Measurements from ENCODE around the gene MPZL3. TPM values are rescaled to one million over a fixed set of nuclear protein-coding genes. Genes with fewer than 3 reads are reported as not detected.

The MPZL3 gene
- total RNA-seq, 1 donor from 2014 or later: 7.4 TPM

DNA sequence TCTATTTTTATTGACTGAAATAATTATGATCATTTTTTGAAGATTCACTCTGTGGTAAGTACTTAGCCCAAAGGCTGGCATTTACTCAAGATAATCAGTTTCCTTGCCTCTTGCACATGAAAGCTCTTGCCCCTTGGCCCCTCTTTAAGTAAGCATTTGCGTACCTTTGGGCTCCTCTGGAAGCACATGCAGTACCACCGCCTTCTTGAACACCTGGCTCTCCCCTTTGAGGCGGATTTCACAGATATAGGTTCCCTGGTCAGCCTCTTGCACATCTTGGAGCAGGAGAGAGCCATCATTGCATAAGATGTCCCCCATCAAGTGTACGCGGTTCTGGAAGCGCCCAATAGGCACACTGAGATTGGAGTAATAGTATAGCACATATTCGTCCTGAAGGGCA lies 41.8 kb downstream of the MPZL3 start:
- TF ChIP-seq, protein P1, sequence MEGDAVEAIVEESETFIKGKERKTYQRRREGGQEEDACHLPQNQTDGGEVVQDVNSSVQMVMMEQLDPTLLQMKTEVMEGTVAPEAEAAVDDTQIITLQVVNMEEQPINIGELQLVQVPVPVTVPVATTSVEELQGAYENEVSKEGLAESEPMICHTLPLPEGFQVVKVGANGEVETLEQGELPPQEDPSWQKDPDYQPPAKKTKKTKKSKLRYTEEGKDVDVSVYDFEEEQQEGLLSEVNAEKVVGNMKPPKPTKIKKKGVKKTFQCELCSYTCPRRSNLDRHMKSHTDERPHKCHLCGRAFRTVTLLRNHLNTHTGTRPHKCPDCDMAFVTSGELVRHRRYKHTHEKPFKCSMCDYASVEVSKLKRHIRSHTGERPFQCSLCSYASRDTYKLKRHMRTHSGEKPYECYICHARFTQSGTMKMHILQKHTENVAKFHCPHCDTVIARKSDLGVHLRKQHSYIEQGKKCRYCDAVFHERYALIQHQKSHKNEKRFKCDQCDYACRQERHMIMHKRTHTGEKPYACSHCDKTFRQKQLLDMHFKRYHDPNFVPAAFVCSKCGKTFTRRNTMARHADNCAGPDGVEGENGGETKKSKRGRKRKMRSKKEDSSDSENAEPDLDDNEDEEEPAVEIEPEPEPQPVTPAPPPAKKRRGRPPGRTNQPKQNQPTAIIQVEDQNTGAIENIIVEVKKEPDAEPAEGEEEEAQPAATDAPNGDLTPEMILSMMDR (conservative IDR thresholded peaks at IDR 0.05; ENCODE audit: low read depth, low read length): no peak
- DNase-seq (ENCODE audit: low read depth): no peak
- H3K4me3 ChIP-seq (ENCODE audit: low read depth, low read length): no peak overlapping the region

DNA sequence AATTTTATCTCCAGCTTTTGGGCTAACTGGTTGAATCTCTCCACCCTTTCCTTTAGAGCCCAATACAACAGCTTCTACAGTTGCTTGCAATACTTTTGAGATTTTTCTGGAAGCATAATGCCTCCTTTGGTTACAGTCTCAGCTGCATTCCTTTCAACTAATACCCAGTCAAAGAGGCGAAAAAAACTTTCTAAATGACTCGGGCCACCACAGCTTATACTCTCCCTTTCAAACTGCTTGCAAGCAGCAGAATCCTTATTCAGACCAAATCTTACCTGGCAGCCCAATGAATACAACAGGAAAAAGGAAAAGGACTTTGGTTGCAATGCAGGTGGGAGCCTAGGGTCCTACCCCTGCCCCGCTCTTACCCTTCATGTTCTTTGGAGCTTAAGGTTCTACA lies 43.1 kb downstream of the MPZL3 start:
- DNase-seq (ENCODE audit: low read depth): no peak
- TF ChIP-seq, protein P1 (conservative IDR thresholded peaks at IDR 0.05; ENCODE audit: low read depth, low read length): no peak
- no peak overlapping the region for H3K4me3 ChIP-seq (ENCODE audit: low read depth, low read length)

DNA sequence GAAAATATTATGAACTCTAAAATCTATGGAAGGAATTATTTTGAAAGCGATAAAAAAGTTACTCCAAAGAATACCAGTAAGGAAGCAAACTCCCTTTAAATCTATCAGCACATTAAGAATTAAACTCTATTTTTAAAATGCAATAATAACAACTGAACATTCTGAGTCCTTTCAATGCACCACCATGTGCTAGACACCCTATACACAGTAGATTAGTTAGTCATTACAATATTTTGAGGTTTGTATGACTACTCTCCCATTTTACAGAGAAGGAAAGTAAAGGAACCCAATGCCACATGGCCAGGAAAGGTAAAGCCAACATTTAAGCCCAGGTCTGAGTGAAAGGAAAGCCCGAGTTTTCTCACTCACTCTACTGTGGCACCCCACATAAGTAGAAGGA lies 45.1 kb downstream of the MPZL3 start:
- no peak for DNase-seq (ENCODE audit: low read depth)
- TF ChIP-seq, protein P1 (conservative IDR thresholded peaks at IDR 0.05; ENCODE audit: low read depth, low read length): no peak
- no peak overlapping the region for H3K4me3 ChIP-seq (ENCODE audit: low read depth, low read length)

DNA sequence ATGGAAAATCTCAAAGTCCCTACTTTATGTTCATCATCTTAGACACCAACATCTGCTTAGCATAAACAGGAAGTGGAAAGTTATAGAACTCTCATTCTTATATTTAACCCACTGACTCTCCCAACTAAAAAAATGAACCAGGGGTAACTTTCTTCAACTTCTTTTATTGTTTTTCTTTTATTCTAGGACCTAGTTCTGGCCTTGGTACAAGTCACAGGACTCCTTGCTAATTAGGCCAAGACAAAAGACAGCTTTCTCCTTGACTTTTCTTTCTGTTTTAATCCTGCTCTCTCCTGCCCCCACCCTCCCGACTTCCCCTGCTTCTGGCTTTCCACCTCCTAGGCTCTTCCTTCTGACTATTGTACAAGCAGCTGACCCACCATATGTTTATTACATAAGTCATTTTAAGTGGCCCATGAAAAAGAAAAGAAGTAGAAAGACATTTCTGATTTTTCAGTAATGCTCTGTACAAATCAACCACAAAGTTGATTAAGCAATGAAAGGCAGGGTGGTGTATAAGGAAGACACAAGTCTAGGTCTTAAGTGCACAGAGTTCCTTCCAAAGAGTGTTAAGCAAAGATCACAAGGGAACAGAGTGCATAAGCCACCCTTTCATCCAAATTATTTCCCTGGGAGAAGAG lies 45.7 kb downstream of the MPZL3 start:
- TF ChIP-seq, protein P1 (conservative IDR thresholded peaks at IDR 0.05; ENCODE audit: low read depth, low read length): no peak
- DNase-seq (ENCODE audit: low read depth): no peak
- no peak overlapping the region for H3K4me3 ChIP-seq (ENCODE audit: low read depth, low read length)

DNA sequence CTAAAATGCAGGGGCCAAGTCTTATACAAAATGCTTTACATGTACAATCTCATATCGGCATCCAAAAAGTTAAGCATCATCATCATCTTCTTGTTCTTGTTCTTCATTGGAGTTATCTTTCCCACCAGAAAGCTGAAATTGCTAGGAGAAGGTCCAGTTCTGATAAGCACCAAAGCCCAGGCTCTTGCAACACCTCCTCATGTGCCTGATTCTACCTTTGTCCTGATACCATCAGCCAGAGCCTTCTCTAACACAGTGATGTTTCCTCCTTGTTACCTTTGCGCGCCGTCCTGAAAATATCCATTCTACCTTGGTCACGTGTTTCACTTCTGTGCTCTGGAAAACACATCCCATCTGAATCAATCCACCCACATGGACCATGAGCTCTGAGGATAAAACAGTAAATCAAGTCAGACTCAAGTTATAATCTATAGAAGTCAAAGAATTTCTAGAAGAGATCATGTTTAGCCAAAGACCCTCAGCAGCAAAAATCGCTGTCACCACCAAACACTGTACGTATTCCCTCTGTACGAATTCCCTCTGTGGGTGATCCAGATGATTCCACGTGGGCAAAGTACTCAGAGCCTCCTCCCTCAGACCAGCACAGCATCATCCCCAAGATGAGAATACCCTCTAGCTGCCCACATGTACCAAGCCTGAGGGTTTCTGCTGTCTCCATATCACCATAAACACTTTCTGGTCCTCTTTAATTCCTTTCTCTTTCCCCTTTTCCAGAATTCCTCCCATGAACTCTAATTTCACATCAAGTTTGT lies 46.4 kb downstream of the MPZL3 start:
- no peak overlapping the region for H3K4me3 ChIP-seq (ENCODE audit: low read depth, low read length)
- no peak for DNase-seq (ENCODE audit: low read depth)
- TF ChIP-seq, protein P1 (conservative IDR thresholded peaks at IDR 0.05; ENCODE audit: low read depth, low read length): no peak

DNA sequence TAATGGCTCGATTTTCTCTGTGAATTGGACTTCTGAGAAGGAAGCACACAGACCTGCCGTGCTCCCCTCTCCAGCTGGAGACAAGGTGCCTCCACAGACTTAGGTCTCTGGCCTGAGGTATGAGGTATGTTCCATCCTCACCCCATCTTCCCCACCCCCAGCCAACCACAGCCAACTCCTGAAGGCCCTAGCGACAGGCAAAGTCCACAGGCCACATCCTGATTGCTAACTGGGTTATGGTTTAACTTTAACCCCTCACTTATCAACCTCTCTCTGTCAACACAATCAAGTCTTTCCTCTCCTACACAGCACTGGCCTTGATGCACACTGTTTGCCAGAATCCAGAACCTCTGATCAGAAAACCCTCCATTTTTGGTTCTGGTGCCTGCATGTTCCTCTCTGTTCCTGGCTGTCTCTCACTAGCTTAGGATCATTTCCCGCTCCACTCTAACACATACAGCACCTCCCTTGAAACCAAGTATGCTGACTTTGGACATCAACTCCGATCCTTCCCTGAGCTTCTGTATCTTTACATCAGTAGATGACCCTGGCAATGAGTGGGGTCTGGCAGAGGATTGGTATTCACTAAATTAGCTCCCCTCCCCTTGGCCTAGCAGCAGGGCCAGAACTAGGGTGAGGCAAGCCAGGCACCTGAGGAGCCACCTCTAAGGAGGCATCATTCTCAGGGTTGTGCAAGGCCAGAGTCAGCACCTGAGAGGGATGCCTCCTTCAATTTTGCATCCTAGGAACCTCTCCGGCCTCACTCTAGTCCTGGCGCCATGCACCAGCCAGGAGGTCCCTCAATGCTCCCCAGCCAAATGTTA lies 49.4 kb downstream of the MPZL3 start:
- H3K4me3 ChIP-seq (ENCODE audit: low read depth, low read length): no peak overlapping the region
- no peak for DNase-seq (ENCODE audit: low read depth)
- TF ChIP-seq, protein P1 (conservative IDR thresholded peaks at IDR 0.05; ENCODE audit: low read depth, low read length): no peak
